SKM-1 (cell line): ENCODE data around the gene RABEP2.
"Not testable (repeated sequence)": the region's sequence is repeated elsewhere in the genome, so short reads cannot be mapped to it uniquely, and the experiment has no call there.

ENCODE experiments used
- DNase-seq: peaks from one replicate; lab custom pipeline; 2025; ENCODE audit not compliant: unreplicated experiment; lab: John Stamatoyannopoulos, UW

The RABEP2 gene

GRCh38 chr16:28924762-28925385, at the start of gene RABEP2:
RABEP2 (minus strand) TSS chr16:28925238; CDS start chr16:28925163, 75 bp downstream.
- DNase-seq: peak; percentile 72

DNA sequence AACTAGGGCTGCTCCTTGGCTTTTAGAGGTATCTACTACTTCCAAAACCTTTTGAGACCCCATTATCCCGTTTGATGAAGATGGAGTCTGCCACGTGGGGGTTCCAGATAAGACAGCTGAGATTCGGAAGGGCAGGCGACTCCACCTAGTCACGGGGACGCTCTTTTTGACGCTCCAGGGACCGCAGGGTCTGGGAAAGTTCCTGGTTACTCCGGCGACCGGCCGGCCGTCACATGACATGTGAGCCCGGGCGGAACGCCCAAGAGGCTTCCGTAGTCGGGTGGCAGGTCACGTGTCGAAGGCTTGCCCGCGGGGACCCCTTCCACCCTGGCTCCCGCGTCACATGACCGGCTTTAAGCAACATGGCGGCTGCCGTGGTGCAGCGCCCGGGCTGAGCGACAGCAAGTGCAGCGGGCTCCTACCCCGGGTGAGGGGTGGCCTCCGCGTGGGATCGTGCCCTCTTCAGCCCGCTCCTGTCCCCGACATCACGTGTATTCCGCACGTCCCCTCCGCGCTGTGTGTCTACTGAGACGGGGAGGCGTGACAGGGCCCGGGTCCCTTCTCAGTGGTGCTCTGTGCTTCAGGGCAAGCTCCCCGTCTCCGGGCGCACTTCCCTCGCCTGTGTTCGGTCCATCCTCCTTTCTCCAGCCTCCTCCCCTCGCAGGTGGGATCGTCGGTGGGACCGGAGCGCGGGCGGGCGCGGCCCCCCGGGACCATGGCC, 49.6 kb upstream of the RABEP2 start, which contains the start of gene SPNS1:
Gene SPNS1 (plus strand): TSS at position 342 of the 721 bp plus-strand sequence. CDS start 374 bp downstream, at position 716.
- peak; percentile 69 for DNase-seq

DNA sequence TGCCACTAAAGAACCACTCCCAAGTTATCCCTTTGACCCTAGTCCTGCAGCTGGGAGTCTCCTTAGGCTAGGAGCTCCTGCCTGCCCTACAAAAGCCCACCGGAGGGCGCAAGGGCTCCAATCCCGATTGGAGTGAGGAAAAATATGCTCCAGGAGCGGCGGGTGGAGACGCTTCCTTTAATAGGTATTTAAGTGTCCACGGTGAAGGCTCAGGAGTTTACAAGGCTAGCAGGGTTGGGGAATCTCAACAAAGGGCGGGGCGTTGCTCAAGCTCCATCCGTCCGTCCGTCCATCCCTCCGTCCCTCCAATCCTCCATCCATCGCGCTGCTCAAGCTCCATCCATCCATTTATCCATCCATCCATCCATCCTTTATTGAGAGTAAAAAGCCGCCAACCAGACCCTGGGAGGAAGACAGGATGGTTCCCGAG, 49.0 kb upstream of the RABEP2 start:
- no peak for DNase-seq

GRCh38 chr16:28969696-28970095, 44.7 kb upstream of the RABEP2 start:
- DNase-seq: not testable (repeated sequence)

- DNase-seq: no peak
Measured at GRCh38 chr16:28967156-28967555, 42.1 kb upstream of the RABEP2 start.

DNA sequence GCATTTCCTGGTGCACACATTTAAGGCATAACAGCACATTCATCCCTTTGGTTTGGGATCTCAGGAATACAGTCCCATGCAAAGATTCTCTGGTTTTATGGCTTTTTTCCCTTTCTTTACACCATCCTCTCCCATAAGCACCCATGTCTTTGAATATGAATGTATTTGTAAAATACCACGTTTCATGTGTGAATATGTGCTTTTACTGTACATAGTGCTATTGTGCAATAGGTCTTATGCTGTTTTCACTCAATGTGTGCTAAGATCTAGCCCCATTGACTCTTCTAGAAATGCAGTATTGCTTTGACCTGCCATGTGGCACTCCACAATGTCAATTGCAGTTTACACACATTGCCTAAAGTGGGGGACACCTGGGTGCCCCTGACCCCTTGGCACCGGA, 39.5 kb upstream of the RABEP2 start:
- no peak for DNase-seq

GRCh38 chr16:28964072-28964471, 39.0 kb upstream of the RABEP2 start:
- no peak for DNase-seq

GRCh38 chr16:28958836-28959235, 33.8 kb upstream of the RABEP2 start:
- no peak for DNase-seq

DNA sequence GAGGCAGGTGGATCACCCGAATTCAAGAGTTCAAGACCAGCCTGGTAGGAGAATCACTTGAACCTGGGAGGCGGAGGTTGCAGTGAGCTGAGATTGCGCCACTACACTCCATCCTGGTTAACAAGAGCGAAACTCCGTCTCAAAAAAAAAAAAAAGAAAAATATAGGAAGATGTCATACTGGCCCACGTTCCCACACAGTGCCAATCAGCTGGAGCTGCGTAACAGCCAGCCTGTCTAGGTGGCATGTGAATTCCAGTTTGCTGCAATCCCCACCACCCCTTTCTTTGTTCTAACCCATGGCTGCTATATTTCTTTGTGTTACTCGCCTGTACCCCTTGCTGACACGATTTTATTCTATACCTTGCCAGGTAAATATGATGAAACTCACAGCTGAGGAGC, 33.2 kb upstream of the RABEP2 start:
- DNase-seq: no peak

- no peak for DNase-seq
Measured at GRCh38 chr16:28951410-28951943, 26.4 kb upstream of the RABEP2 start.

GRCh38 chr16:28950648-28951409, 25.8 kb upstream of the RABEP2 start, which contains the start of gene NFATC2IP:
NFATC2IP (plus strand) TSS chr16:28950937; CDS start chr16:28951012, 75 bp downstream.
- DNase-seq: peak; percentile 99

DNA sequence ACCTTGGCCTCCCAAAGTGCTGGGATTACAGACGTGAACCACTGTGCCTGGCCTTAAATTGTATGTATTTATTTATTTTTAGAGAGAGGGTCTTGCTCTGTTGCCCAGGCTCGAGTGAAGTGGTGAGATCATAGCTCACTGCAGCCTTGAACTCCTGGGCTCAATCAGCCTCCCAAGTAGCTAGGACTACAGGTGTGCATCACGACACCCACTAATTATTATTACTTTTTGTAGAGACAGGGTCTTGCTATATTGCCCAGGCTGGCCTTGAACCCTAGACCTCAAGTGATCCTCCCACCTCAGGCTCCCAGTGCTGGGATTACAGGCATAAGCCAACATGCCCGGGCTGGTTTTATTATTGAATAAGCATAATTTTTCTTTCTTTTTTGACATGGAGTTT, 21.6 kb upstream of the RABEP2 start:
- no peak for DNase-seq

DNA sequence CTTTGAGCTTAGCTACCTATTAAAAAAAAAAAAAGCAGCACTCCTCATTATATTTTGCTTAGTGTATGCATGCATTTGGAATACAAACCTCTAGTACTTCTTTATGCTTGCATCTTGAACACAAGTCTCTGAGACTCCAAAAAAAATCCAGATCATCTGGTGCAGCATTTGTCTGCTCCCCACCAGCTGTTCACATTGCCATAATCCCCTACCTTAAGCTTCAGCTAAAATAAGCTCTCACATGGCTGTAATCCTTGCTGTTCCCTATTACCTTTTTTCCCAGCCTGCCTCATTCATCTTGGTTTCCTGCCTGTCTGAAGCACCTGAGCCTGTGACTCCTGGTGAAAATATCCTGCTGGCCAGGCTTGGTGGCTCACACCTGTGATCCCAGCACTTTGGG, 18.2 kb upstream of the RABEP2 start:
- DNase-seq: no peak

- not testable (repeated sequence) for DNase-seq
Measured at GRCh38 chr16:28939825-28940224, 14.8 kb upstream of the RABEP2 start.

DNA sequence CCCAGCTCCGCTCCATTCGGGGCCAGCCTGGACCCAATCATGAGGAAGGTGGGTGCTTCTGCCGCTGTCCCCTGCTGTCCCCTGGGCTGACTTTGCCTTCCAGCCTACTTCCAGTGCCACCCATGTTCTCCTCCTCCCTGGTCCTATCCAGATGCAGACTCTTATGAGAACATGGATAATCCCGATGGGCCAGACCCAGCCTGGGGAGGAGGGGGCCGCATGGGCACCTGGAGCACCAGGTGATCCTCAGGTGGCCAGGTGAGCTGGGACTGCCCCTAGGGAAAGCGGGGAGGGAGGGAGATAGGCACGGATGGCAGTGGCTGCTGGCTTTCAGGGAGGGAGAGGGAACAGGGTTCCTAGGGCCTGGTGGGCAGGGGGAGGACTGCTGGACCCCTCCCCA, 13.7 kb upstream of the RABEP2 start:
- DNase-seq: no peak

DNA sequence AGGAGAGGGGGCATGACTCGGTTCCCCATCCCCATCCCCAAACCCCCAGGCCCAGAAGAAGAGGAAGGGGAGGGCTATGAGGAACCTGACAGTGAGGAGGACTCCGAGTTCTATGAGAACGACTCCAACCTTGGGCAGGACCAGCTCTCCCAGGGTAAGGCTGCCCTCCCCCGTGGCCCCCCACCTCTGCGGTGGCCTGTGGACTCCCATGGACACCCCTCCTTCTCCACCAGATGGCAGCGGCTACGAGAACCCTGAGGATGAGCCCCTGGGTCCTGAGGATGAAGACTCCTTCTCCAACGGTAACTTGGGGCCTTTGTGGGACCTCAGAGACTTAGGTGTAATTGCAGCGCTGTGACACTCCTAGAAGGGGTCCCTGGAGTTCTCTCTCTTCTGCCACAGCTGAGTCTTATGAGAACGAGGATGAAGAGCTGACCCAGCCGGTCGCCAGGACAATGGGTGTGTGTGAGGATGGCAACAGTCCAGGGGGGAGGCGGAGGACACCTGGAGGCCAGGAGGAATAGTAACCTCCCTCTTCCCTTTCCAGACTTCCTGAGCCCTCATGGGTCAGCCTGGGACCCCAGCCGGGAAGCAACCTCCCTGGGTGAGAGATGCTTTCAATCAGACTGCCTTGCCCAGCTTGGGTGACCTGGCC, 12.3 kb upstream of the RABEP2 start:
- DNase-seq: no peak

- no peak for DNase-seq
Measured at GRCh38 chr16:28936784-28937155, 11.7 kb upstream of the RABEP2 start.

- DNase-seq: peak; percentile 94
Measured at GRCh38 chr16:28935924-28936783, 11.1 kb upstream of the RABEP2 start.

- no peak for DNase-seq
Measured at GRCh38 chr16:28935346-28935745, 10.3 kb upstream of the RABEP2 start.

- DNase-seq: no peak
Measured at GRCh38 chr16:28933171-28933570, 8.1 kb upstream of the RABEP2 start.
